Keratinocyte (primary cell): ENCODE measurements around the gene GMCL1.

Experiments
- CTCF ChIP-seq, 3 experiments: IDR thresholded peaks in 1 of 3; conservative IDR thresholded peaks in 1 of 3; optimal IDR thresholded peaks in 1 of 3; 2 replicates in 2 of 3; 3 replicates in 1 of 3; pipeline versions ENCODE3 to v1.5.1; 2011; ENCODE audit warnings: low read length in 3 of 3, mild to moderate bottlenecking in 3 of 3, moderate library complexity in 2 of 3, control low read depth in 1 of 3, inconsistent platforms in 1 of 3; ENCODE audit not compliant: insufficient read depth in 2 of 3; ENCODE audit errors: extremely low read depth in 1 of 3
- EZH2 ChIP-seq: IDR thresholded peaks from one replicate; pipeline ENCODE4 v1.6.1; 2012; ENCODE audit warnings: inconsistent platforms, mild to moderate bottlenecking, low read length, moderate library complexity

DNA sequence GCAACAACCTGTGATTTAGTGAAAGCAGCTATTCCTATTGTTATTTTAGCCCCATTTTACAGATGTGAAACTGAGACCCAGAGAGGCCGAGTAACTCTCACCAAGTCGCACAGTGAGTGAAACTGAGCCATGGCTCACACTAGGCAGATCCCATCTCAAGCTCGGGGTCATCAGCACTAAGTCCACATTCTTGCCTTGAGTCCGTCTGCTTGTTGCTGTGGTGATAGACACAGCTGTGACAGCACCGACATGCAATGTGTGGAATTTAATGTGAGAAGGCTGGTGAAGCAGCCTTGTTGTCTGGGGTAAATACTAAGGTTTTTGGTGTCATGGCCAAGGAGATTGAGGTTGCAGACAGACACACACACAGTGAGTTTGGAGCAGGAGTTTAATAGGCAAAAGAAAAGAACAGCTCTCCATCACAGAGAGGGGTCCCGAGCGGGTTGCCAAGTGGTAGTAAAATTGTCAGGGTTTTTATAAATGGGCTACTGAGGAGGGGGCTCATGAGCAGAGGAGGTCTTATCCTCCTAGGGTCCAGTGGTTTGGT is 40.2 kb upstream of the GMCL1 start:
- TF ChIP-seq CTCF (optimal IDR thresholded peaks at IDR 0.05 in 1 of 3, IDR thresholded peaks at IDR 0.05 in 1 of 3, conservative IDR thresholded peaks at IDR 0.05 in 1 of 3; ENCODE audit: extremely low read depth in 1 of 3, insufficient read depth in 2 of 3, low read length in 3 of 3), result no peak
- no peak for TF ChIP-seq EZH2
